Right cardiac atrium (tissue), 5 donors: Measurements from ENCODE around the gene NAA38. TPM values are rescaled to one million over a fixed set of nuclear protein-coding genes. Genes with fewer than 3 reads are reported as not detected.

Source experiments
- ATAC-seq, 2 donors: fragments of 200-7000 bp; cut with Tn5 transposase; one replicate each; pipeline versions ENCODE4 v1.8.0 to v1.9.1; 2020; ENCODE audit warnings: moderate library complexity in 2 of 2, mild to moderate bottlenecking in 1 of 2
- DNase-seq, 3 donors: peaks; one replicate each; pipeline ENCODE4 v3.0.0-alpha.2; 2020
- H3K27ac ChIP-seq: one replicate; pipeline ENCODE4 v1.5.1; 2013; ENCODE audit warnings: mild to moderate bottlenecking, low read length, control low read depth, moderate library complexity
- H3K27me3 ChIP-seq: one replicate; pipeline ENCODE4 v1.6.1; 2013; ENCODE audit not compliant: control insufficient read depth, insufficient read depth
- H3K4me1 ChIP-seq: one replicate; pipeline ENCODE4 v1.6.1; 2013; ENCODE audit warnings: low read length; ENCODE audit not compliant: control insufficient read depth, insufficient read depth
- H3K4me3 ChIP-seq: one replicate; pipeline ENCODE4 v1.5.1; 2013; ENCODE audit warnings: low read length, control low read depth
- H3K9me3 ChIP-seq: one replicate; pipeline ENCODE4 v1.6.1; 2013; ENCODE audit warnings: low read length; ENCODE audit not compliant: control insufficient read depth
- WGBS: extraction: QIAGEN DNeasy Blood & Tissue Kit; methylation state at CpG from one replicate; pipeline ENCODE4 v1.1.7; 2013; 5-methylcytosine and 5-hydroxymethylcytosine counted together
- intact Hi-C, 4 donors: fragments of 100-400 bp; cut with DNase I; formaldehyde crosslinking; loops; one replicate each; pipeline versions ENCODE4 v1.11.0 to v1.14.0; 2022 to 2023
- polyA plus RNA-seq: library from polyadenylated mRNA; stranded (reverse); fragments of 200-250 nt; gene quantifications from one replicate; pipeline ENCODE4 v1.2.3, GENCODE V29; 2013
- total RNA-seq, 4 donors: library from RNA; stranded (reverse); fragmentation: NEBNext Ultra II Directional; extraction: Animal tissue kit (Norgen Biotek cat#: 25700); gene quantifications; one replicate each; pipeline ENCODE4 v1.2.1, GENCODE V29; 2021
- donor health status: healthy with polysubstance abuse.
- donor health status: DM: no; HTN: yes; CAD: no.
- donor health status: DM: no; HTN: no; CAD: no.
- donor health status: DM: no; HTN: yes; CAD: no; lungs with severe emphysema.
- donor health status: DM: yes; HTN: yes; CAD: no.

The NAA38 gene
- total and polyA plus RNA-seq, 5 donors, result 59.9 to 160 (median 96.9) TPM

GRCh38 chr17:7851438-7852261, 5.7 kb downstream of the NAA38 start:
- Histone ChIP-seq H3K4me3 (no peak overlapping the region), H3K27me3 (no peaks in the 10 kb centered on the region), H3K9me3 (no peaks in the 10 kb centered on the region), H3K4me1 (peaks cover 6% of the 10 kb centered on the region), H3K27ac (no peak overlapping the region)
- intact Hi-C loops, result loop anchor here in 2 of 4 donors (2.0 to 10.0 kb wide), 2 partner anchors 29 to 107 kb away; no protein-coding TSS in a partner anchor
- ATAC-seq (peak; percentile 65 to 67), DNase-seq (peak; percentile 92 to 96 (median 95))
- 20% methylated on average over 60 of the region's 60 CpGs for whole genome bisulfite sequencing

GRCh38 chr17:7850701-7851437, 6.5 kb downstream of the NAA38 start:
- WGBS, result 90% methylated on average over 17 of the region's 17 CpGs
- Histone ChIP-seq H3K27ac (no peak overlapping the region), H3K9me3 (no peaks in the 10 kb centered on the region), H3K4me3 (no peak overlapping the region), H3K27me3 (no peaks in the 10 kb centered on the region), H3K4me1 (no peaks in the 10 kb centered on the region)
- DNase-seq (peak; percentile 23 to 51 (median 50)), ATAC-seq (no peak)
- intact Hi-C loops, result loop anchor here in 1 of 4 donors (10.0 kb wide), 1 partner anchor 106 kb away; no protein-coding TSS in a partner anchor

GRCh38 chr17:7849751-7850504, 7.4 kb downstream of the NAA38 start:
- peak in 1 of 3 donors; percentile 58 for DNase-seq
- Histone ChIP-seq H3K9me3 (no peaks in the 10 kb centered on the region), H3K27ac (no peak overlapping the region), H3K27me3 (no peaks in the 10 kb centered on the region), H3K4me3 (no peak overlapping the region), H3K4me1 (no peaks in the 10 kb centered on the region)
- WGBS, result 87% methylated on average over 12 of the region's 12 CpGs
- no peak for ATAC-seq
- intact Hi-C loops, result loop anchor here in 1 of 4 donors (10.0 kb wide), 2 partner anchors 105 to 295 kb away; no protein-coding TSS in a partner anchor

- no peaks in the 10 kb centered on the region for H3K27me3 ChIP-seq
- intact Hi-C loops, result loop anchor here in 1 of 4 donors (10.0 kb wide), 1 partner anchor 296 kb away; no protein-coding TSS in a partner anchor
- ATAC-seq (no peak), DNase-seq (peak in 2 of 3 donors; percentile 57 to 58)
- no peaks in the 10 kb centered on the region for H3K9me3 ChIP-seq
- H3K4me3 ChIP-seq, result no peak overlapping the region
- 85% methylated on average over 35 of the region's 35 CpGs for WGBS
- H3K27ac ChIP-seq, result no peak overlapping the region
- no peaks in the 10 kb centered on the region for H3K4me1 ChIP-seq
Measured at GRCh38 chr17:7849130-7849750, 8.1 kb downstream of the NAA38 start.

DNA sequence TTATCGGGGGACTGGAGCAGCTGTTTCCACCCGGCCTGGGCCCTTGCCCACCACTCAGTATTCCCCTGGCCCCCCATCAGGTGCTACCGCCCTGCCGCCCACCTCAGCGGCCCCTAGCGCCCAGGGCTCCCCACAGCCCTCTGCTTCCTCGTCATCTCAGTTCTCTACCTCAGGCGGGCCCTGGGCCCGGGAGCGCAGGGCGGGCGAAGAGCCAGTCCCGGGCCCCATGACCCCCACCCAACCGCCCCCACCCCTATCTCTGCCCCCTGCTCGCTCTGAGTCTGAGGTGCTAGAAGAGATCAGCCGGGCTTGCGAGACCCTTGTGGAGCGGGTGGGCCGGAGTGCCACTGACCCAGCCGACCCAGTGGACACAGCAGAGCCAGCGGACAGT, 8.6 kb downstream of the NAA38 start:
- Histone ChIP-seq H3K4me1 (no peaks in the 10 kb centered on the region), H3K9me3 (no peaks in the 10 kb centered on the region), H3K27me3 (no peaks in the 10 kb centered on the region), H3K4me3 (no peak overlapping the region), H3K27ac (no peak overlapping the region)
- no peak for ATAC-seq
- intact Hi-C loops, result loop anchor here in 1 of 4 donors (10.0 kb wide), 1 partner anchor 296 kb away; no protein-coding TSS in a partner anchor
- DNase-seq, result peak in 2 of 3 donors; percentile 37 to 52
- 88% methylated on average over 21 of the region's 21 CpGs for WGBS

GRCh38 chr17:7848131-7848579, 9.2 kb downstream of the NAA38 start:
- no peaks in the 10 kb centered on the region for H3K9me3 ChIP-seq
- WGBS, result 83% methylated on average over 20 of the region's 20 CpGs
- no peak for ATAC-seq
- H3K4me3 ChIP-seq, result no peak overlapping the region
- no peaks in the 10 kb centered on the region for H3K4me1 ChIP-seq
- peak in 2 of 3 donors; percentile 27 to 58 for DNase-seq
- no peak overlapping the region for H3K27ac ChIP-seq
- no peaks in the 10 kb centered on the region for H3K27me3 ChIP-seq
- intact Hi-C loops, result loop anchor here in 1 of 4 donors (10.0 kb wide), 1 partner anchor 297 kb away; no protein-coding TSS in a partner anchor

GRCh38 chr17:7846765-7847661, 10.3 kb downstream of the NAA38 start:
- ATAC-seq (no peak), DNase-seq (peak; percentile 33 to 63 (median 57))
- Histone ChIP-seq H3K4me3 (no peak overlapping the region), H3K4me1 (no peaks in the 10 kb centered on the region), H3K27ac (no peak overlapping the region), H3K27me3 (no peaks in the 10 kb centered on the region), H3K9me3 (no peaks in the 10 kb centered on the region)
- intact Hi-C loops, result loop anchor here in 1 of 4 donors (10.0 kb wide), 1 partner anchor 298 kb away; no protein-coding TSS in a partner anchor
- WGBS, result 86% methylated on average over 34 of the region's 34 CpGs

DNA sequence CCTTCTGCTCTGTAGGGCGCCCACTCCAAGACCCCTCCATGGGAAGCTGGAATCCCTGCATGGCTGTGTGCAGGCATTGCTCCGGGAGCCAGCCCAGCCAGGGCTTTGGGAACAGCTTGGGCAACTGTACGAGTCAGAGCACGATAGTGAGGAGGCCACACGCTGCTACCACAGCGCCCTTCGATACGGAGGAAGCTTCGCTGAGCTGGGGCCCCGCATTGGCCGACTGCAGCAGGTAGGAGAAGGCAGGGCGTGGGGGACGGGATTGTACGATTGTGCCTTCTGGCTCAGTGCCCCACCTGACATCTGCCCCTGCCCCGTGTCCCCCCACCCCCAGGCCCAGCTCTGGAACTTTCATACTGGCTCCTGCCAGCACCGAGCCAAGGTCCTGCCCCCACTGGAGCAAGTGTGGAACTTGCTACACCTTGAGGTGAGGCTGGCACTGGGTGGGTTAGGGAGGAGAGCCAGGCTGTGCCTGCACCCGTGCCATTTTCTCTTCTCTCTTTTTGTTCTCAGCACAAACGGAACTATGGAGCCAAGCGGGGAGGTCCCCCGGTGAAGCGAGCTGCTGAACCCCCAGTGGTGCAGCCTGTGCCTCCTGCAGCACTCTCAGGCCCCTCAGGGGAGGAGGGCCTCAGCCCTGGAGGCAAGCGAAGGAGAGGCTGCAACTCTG, 11.2 kb downstream of the NAA38 start:
- intact Hi-C loops, result loop anchor here in 1 of 4 donors (10.0 kb wide), 1 partner anchor 299 kb away; no protein-coding TSS in a partner anchor
- 86% methylated on average over 22 of the region's 22 CpGs for WGBS

More for the DNA sequence above, 11.2 kb downstream of the NAA38 start:
- ATAC-seq (no peak), DNase-seq (peak; percentile 28 to 52 (median 51))
- H3K27ac ChIP-seq, result no peak overlapping the region
- no peak overlapping the region for H3K4me3 ChIP-seq
- no peaks in the 10 kb centered on the region for H3K9me3 ChIP-seq
- H3K4me1 ChIP-seq, result peaks cover 1% of the 10 kb centered on the region
- H3K27me3 ChIP-seq, result no peaks in the 10 kb centered on the region
